Body of pancreas (tissue), 4 donors: ENCODE measurements around the gene STX2. TPM values are rescaled to one million over a fixed set of nuclear protein-coding genes. Genes with fewer than 3 reads are reported as not detected.

ENCODE experiments used
- ATAC-seq: fragments of 150-250 bp; one replicate; pipeline ENCODE4 v1.9.1; 2016
- DNase-seq, 4 donors: peaks; one replicate each; pipeline ENCODE4 v3.0.0-alpha.2; 2019
- H3K27ac ChIP-seq, 4 donors: fragments of 200-600 bp; sonication (generic); 1 replicate in 3 of 4; 2 replicates in 1 of 4; pipeline versions ENCODE4 v1.5.1 to v1.6.1; 2016 to 2019; ENCODE audit warnings: mild to moderate bottlenecking in 1 of 4, mixed read lengths in 1 of 4, moderate library complexity in 1 of 4
- H3K27me3 ChIP-seq, 2 donors: fragments of 200-600 bp; sonication (generic); one replicate each; pipeline ENCODE4 v1.6.0; 2016; ENCODE audit warnings: mild to moderate bottlenecking in 1 of 2
- H3K36me3 ChIP-seq, 2 donors: fragments of 200-600 bp; sonication (generic); replicated peaks in 1 of 2; 2 replicates each; pipeline ENCODE4 v1.5.1; 2016; ENCODE audit warnings: low read depth in 2 of 2; ENCODE audit not compliant: insufficient read depth in 1 of 2
- H3K4me1 ChIP-seq: fragments of 200-600 bp; sonication (generic); one replicate; pipeline ENCODE4 v1.6.0; 2016
- H3K4me3 ChIP-seq, 2 donors: fragments of 200-600 bp; sonication (generic); 1 replicate in 1 of 2; 2 replicates in 1 of 2; pipeline ENCODE4 v1.5.1; 2016 to 2019
- H3K9me3 ChIP-seq, 3 donors: fragments of 200-600 bp; sonication (generic); 1 replicate in 2 of 3; 2 replicates in 1 of 3; pipeline ENCODE4 v1.5.1; 2016
- CTCF ChIP-seq, 7 experiments: fragments of 450-650 bp in 4 of 7; fragments of 200-600 bp in 3 of 7; sonication (generic) in 3 of 7; IDR thresholded peaks; one replicate each; pipeline ENCODE4 v1.5.1; 2016 to 2019; ENCODE audit warnings: antibody characterized with exemption in 7 of 7
- POLR2A ChIP-seq, 3 donors: fragments of 450-650 bp; IDR thresholded peaks; one replicate each; pipeline ENCODE4 v1.6.1; 2016; ENCODE audit warnings: antibody characterized with exemption in 3 of 3, mild to moderate bottlenecking in 2 of 3
- WGBS, 2 donors: methylation state at CpG; one replicate each; pipeline ENCODE4 v1.1.5; 2017; 5-methylcytosine and 5-hydroxymethylcytosine counted together
- intact Hi-C: fragments of 100-400 bp; cut with DNase I; formaldehyde crosslinking; loops from one replicate; pipeline ENCODE4 v1.15.1; 2023
- total RNA-seq, 2 donors: library from RNA; depleted of rRNA; stranded (reverse); fragments of >200 nt; gene quantifications; one replicate each; pipeline ENCODE4 v1.1.0, GENCODE V29; 2016

The STX2 gene
- total RNA-seq, 2 donors from 2014 or later: 17.1 to 18.8 TPM

- Histone ChIP-seq H3K36me3 (no peaks in the 10 kb centered on the region), H3K4me1 (no peaks in the 10 kb centered on the region), H3K27me3 (no peaks in the 10 kb centered on the region), H3K9me3 (no peaks in the 10 kb centered on the region), H3K4me3 (no peak overlapping the region), H3K27ac (no peak overlapping the region)
- DNase-seq (no peak), ATAC-seq (no peak)
- no peak for TF ChIP-seq CTCF (IDR thresholded peaks at IDR 0.05)
- no peak for TF ChIP-seq POLR2A (IDR thresholded peaks at IDR 0.05)
- WGBS, 2 donors: 84 to 89% methylated on average over 4 to 18 of the region's 18 CpGs
- intact Hi-C loops: no loop called here
These were observed 31.7 kb downstream of the STX2 start for GRCh38 chr12:130807309-130807708.

GRCh38 chr12:130806574-130806973 is 32.5 kb downstream of the STX2 start:
- Histone ChIP-seq H3K9me3 (no peaks in the 10 kb centered on the region), H3K27me3 (no peaks in the 10 kb centered on the region), H3K27ac (no peak overlapping the region), H3K4me3 (no peak overlapping the region), H3K36me3 (no peaks in the 10 kb centered on the region), H3K4me1 (no peaks in the 10 kb centered on the region)
- ATAC-seq (no peak), DNase-seq (no peak)
- WGBS, 2 donors: 91 to 92% methylated on average over 7 of the region's 7 CpGs
- TF ChIP-seq POLR2A (IDR thresholded peaks at IDR 0.05) (no peak), CTCF (IDR thresholded peaks at IDR 0.05) (no peak)
- intact Hi-C loops: no loop called here

- DNase-seq (no peak), ATAC-seq (no peak)
- no peaks in the 10 kb centered on the region for H3K9me3 ChIP-seq
- intact Hi-C loops: no loop called here
- no peaks in the 10 kb centered on the region for H3K27me3 ChIP-seq
- H3K27ac ChIP-seq: no peak overlapping the region
- 86 to 92% methylated on average over 5 of the region's 5 CpGs for WGBS, 2 donors
- H3K4me1 ChIP-seq: no peaks in the 10 kb centered on the region
- TF ChIP-seq POLR2A (IDR thresholded peaks at IDR 0.05): no peak
- TF ChIP-seq CTCF (IDR thresholded peaks at IDR 0.05): no peak
- H3K36me3 ChIP-seq: peaks cover 4 to 7% of the 10 kb centered on the region in 2 donors
- no peak overlapping the region for H3K4me3 ChIP-seq
These were observed 33.4 kb downstream of the STX2 start for GRCh38 chr12:130805635-130806034.

GRCh38 chr12:130804216-130804615 is 34.8 kb downstream of the STX2 start:
- Histone ChIP-seq H3K9me3 (no peaks in the 10 kb centered on the region), H3K27me3 (no peaks in the 10 kb centered on the region), H3K4me3 (no peak overlapping the region), H3K36me3 (peaks cover 6 to 12% of the 10 kb centered on the region in 2 donors), H3K27ac (no peak overlapping the region), H3K4me1 (no peaks in the 10 kb centered on the region)
- 91 to 93% methylated on average over 14 of the region's 14 CpGs for WGBS, 2 donors
- intact Hi-C loops: no loop called here
- no peak for ATAC-seq
- TF ChIP-seq CTCF (IDR thresholded peaks at IDR 0.05): no peak
- TF ChIP-seq POLR2A (IDR thresholded peaks at IDR 0.05): no peak
- no peak for DNase-seq

GRCh38 chr12:130803702-130804101 is 35.3 kb downstream of the STX2 start:
- peaks cover 6 to 12% of the 10 kb centered on the region in 2 donors for H3K36me3 ChIP-seq
- TF ChIP-seq CTCF (IDR thresholded peaks at IDR 0.05) (no peak), POLR2A (IDR thresholded peaks at IDR 0.05) (no peak)
- no peaks in the 10 kb centered on the region for H3K27me3 ChIP-seq
- no peaks in the 10 kb centered on the region for H3K4me1 ChIP-seq
- 92 to 95% methylated on average over 5 of the region's 5 CpGs for WGBS, 2 donors
- ATAC-seq: no peak
- H3K4me3 ChIP-seq: no peak overlapping the region
- intact Hi-C loops: no loop called here
- H3K27ac ChIP-seq: no peak overlapping the region
- DNase-seq: no peak
- no peaks in the 10 kb centered on the region for H3K9me3 ChIP-seq
